Dermis microvascular lymphatic vessel endothelial cell (primary cell): ENCODE data around the gene EPHA6. TPM values are rescaled to one million over a fixed set of nuclear protein-coding genes. Genes with fewer than 3 reads are reported as not detected.
"Not testable (repeated sequence)": the region's sequence is repeated elsewhere in the genome, so short reads cannot be mapped to it uniquely, and the experiment has no call there.

Experiments used
- DNase-seq, 2 donors: peaks; one replicate each; pipeline versions ENCODE4 v3.0.0 to v3.0.0-alpha.2; 2010; ENCODE audit warnings: low read depth in 2 of 2
- total RNA-seq: library from RNA; depleted of rRNA; stranded (reverse); fragments of >200 nt; gene quantifications from 2 replicates; pipeline ENCODE4 v1.2.1, GENCODE V29; 2014

EPHA6 gene
- total RNA-seq, 1 donor from 2014 or later = under 0.01 TPM

GRCh38 chr3:96900566-96900965 is 86.2 kb downstream of the EPHA6 start:
- DNase-seq = no peak

GRCh38 chr3:96915445-96915844 is 101.1 kb downstream of the EPHA6 start:
- no peak for DNase-seq

GRCh38 chr3:96931119-96931862 is 116.9 kb downstream of the EPHA6 start:
- no peak for DNase-seq

- not testable (repeated sequence) for DNase-seq
These were observed 127.7 kb downstream of the EPHA6 start for GRCh38 chr3:96942131-96942530.

GRCh38 chr3:96958856-96959255 is 144.5 kb downstream of the EPHA6 start:
- no peak for DNase-seq

- DNase-seq = no peak
These were observed 145.1 kb downstream of the EPHA6 start for GRCh38 chr3:96959474-96959873.

- DNase-seq = no peak
These were observed 145.7 kb downstream of the EPHA6 start for GRCh38 chr3:96959901-96960641.

- DNase-seq = no peak
These were observed 146.4 kb downstream of the EPHA6 start for GRCh38 chr3:96960661-96961330.

GRCh38 chr3:96961576-96961975 is 147.2 kb downstream of the EPHA6 start:
- no peak for DNase-seq

- DNase-seq = no peak
These were observed 152.0 kb downstream of the EPHA6 start for GRCh38 chr3:96966181-96966929.

GRCh38 chr3:96970211-96970610 is 155.8 kb downstream of the EPHA6 start:
- no peak for DNase-seq

- DNase-seq = no peak
These were observed 163.3 kb downstream of the EPHA6 start for GRCh38 chr3:96977671-96978070.

GRCh38 chr3:96983716-96984115 is 169.3 kb downstream of the EPHA6 start:
- not testable (repeated sequence) for DNase-seq

- DNase-seq = no peak
These were observed 171.8 kb downstream of the EPHA6 start for GRCh38 chr3:96986241-96986640.

- no peak for DNase-seq
These were observed 176.8 kb downstream of the EPHA6 start for GRCh38 chr3:96991231-96991630.

- no peak for DNase-seq
These were observed 177.5 kb downstream of the EPHA6 start for GRCh38 chr3:96991800-96992365.

GRCh38 chr3:96994988-96995387 is 180.6 kb downstream of the EPHA6 start:
- no peak for DNase-seq

GRCh38 chr3:96996009-96996408 is 181.6 kb downstream of the EPHA6 start:
- no peak for DNase-seq

GRCh38 chr3:97001611-97002010 is 187.2 kb downstream of the EPHA6 start:
- no peak for DNase-seq

GRCh38 chr3:97009427-97010019 is 195.1 kb downstream of the EPHA6 start:
- no peak for DNase-seq
